Measurements from ENCODE around the gene GALNT5.

DNA sequence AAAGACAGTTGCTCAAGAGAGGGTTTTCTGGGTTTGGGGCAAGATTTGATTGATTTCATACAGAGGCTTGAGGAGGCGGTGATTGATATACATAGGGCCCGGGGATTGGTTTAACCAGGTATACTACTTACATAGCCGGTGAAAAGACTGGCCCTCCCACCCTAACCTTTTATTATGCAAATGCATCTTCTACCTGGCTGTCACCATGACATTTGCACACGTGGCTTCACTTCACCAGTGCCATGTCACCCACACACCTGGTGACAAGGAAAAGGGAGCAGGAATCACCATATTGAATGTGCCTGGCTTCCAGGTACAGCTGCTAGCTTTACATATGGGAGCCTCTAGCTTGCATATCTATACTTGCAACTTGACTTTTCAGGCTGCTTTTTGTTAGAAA is 58.4 kb downstream of the GALNT5 start:
- TF ChIP-seq CTCF (IDR thresholded peaks at IDR 0.05; ENCODE audit: low read depth, low read length) (no peak), EZH2phosphoT487 (IDR thresholded peaks at IDR 0.05; ENCODE audit: low read depth) (no peak)

Measured in OCI-LY3 (cell line).